Common myeloid progenitor, CD34-positive (primary cell): ENCODE data around the gene JADE2.
A peak's percentile ranks its signal among the peaks of the same experiment; 100 is the strongest.
"Not testable (repeated sequence)": the region's sequence is repeated elsewhere in the genome, so short reads cannot be mapped to it uniquely, and the experiment has no call there.

ENCODE experiments used
- CTCF ChIA-PET: fragments of 350-600 bp; sonication (Branson Sonifier 250); formaldehyde crosslinking; loops from one replicate; lab custom pipeline; 2021; ENCODE audit warnings: antibody characterized with exemption; lab: Charles Lee
- POLR2A ChIA-PET: fragments of 350-600 bp; sonication (Branson Sonifier 250); formaldehyde crosslinking; loops from one replicate; lab custom pipeline; 2021; ENCODE audit warnings: antibody characterized with exemption; lab: Charles Lee
- DNase-seq, 3 donors: peaks; one replicate each; pipeline versions ENCODE4 v3.0.0 to v3.0.0-alpha.2; 2013
- H3K27ac ChIP-seq, 2 experiments: 1 replicate in 1 of 2; 2 replicates in 1 of 2; pipeline ENCODE4 v1.7.0; 2013; ENCODE audit warnings: inconsistent platforms in 2 of 2, low read length in 2 of 2, mild to moderate bottlenecking in 2 of 2, low read depth in 1 of 2, moderate library complexity in 1 of 2; ENCODE audit not compliant: severe bottlenecking in 2 of 2, insufficient read depth in 1 of 2, poor library complexity in 1 of 2
- H3K27me3 ChIP-seq, 5 experiments: replicated peaks in 2 of 5; 1 replicate in 3 of 5; 2 replicates in 2 of 5; pipeline versions ENCODE4 v1.6.1 to v1.7.0; 2013; ENCODE audit warnings: low read length in 4 of 5, mild to moderate bottlenecking in 2 of 5, moderate library complexity in 2 of 5, inconsistent platforms in 1 of 5; ENCODE audit not compliant: insufficient read depth in 5 of 5, control insufficient read depth in 4 of 5
- H3K36me3 ChIP-seq, 4 experiments: 1 replicate in 2 of 4; 2 replicates in 2 of 4; pipeline versions ENCODE4 v1.6.1 to v1.7.0; 2013; ENCODE audit warnings: low read length in 3 of 4, control low read depth in 1 of 4, mild to moderate bottlenecking in 1 of 4; ENCODE audit not compliant: control insufficient read depth in 4 of 4, insufficient read depth in 4 of 4
- H3K4me1 ChIP-seq, 4 experiments: 1 replicate in 3 of 4; 2 replicates in 1 of 4; pipeline versions ENCODE4 v1.6.1 to v1.7.1; 2013; ENCODE audit warnings: low read length in 3 of 4, mild to moderate bottlenecking in 3 of 4, control low read depth in 1 of 4, inconsistent platforms in 1 of 4, moderate library complexity in 1 of 4; ENCODE audit not compliant: control insufficient read depth in 4 of 4, insufficient read depth in 4 of 4; ENCODE audit errors: control extremely low read depth in 1 of 4
- H3K4me3 ChIP-seq, 7 experiments: 1 replicate in 4 of 7; 2 replicates in 3 of 7; pipeline versions ENCODE4 v1.5.1 to v1.7.0; 2013; ENCODE audit warnings: mild to moderate bottlenecking in 7 of 7, low read length in 6 of 7, moderate library complexity in 6 of 7, inconsistent platforms in 2 of 7, low read depth in 2 of 7, control low read depth in 1 of 7; ENCODE audit not compliant: insufficient read depth in 4 of 7, control insufficient read depth in 1 of 7; ENCODE audit errors: extremely low read depth in 1 of 7
- H3K9me3 ChIP-seq, 5 experiments: 1 replicate in 4 of 5; 2 replicates in 1 of 5; pipeline versions ENCODE4 v1.6.1 to v1.7.1; 2013; ENCODE audit warnings: low read length in 4 of 5, mild to moderate bottlenecking in 2 of 5, inconsistent platforms in 1 of 5, low read depth in 1 of 5, moderate library complexity in 1 of 5; ENCODE audit not compliant: control insufficient read depth in 4 of 5, insufficient read depth in 2 of 5; ENCODE audit errors: control extremely low read depth in 1 of 5
- WGBS: methylation state at CpG from one replicate; pipeline ENCODE4 v1.1.5; 2013; ENCODE audit not compliant: insufficient coverage; 5-methylcytosine and 5-hydroxymethylcytosine counted together

JADE2 gene

GRCh38 chr5:134594797-134595457 is 69.5 kb downstream of the JADE2 start:
- peak overlapping the region in 2 of 7 experiments; percentile 1 to 12 for H3K4me3 ChIP-seq
- H3K27ac ChIP-seq = no peak overlapping the region
- WGBS = 100% methylated on average over 3 of the region's 3 CpGs
- ChIA-PET POLR2A (no interaction called here), CTCF (interaction anchor here (0.9 kb wide), 1 partner anchor 13 kb away, joined by 3 read pairs; no protein-coding TSS in a partner anchor)
- peaks cover 5 to 26% (median 24%) of the 10 kb centered on the region in 4 experiments for H3K4me1 ChIP-seq
- H3K9me3 ChIP-seq = no peaks in the 10 kb centered on the region
- no peaks in the 10 kb centered on the region for H3K36me3 ChIP-seq
- DNase-seq = peak; percentile 15 to 80 (median 70)
- H3K27me3 ChIP-seq = no peaks in the 10 kb centered on the region

- no peaks in the 10 kb centered on the region for H3K9me3 ChIP-seq
- POLR2A ChIA-PET = no interaction called here
- peak in 2 of 3 donors; percentile 14 to 21 for DNase-seq
- no peak overlapping the region for H3K27ac ChIP-seq
- H3K27me3 ChIP-seq = no peaks in the 10 kb centered on the region
- no peaks in the 10 kb centered on the region for H3K36me3 ChIP-seq
- 10% methylated on average over 3 of the region's 3 CpGs for WGBS
- peaks cover 5 to 26% (median 24%) of the 10 kb centered on the region in 4 experiments for H3K4me1 ChIP-seq
- CTCF ChIA-PET = interaction anchor here (0.6 to 2.3 kb wide), 3 partner anchors 8 to 190 kb away, joined by 3 to 9 read pairs (median 3); no protein-coding TSS in a partner anchor
- peak overlapping the region in 1 of 7 experiments; percentile 12 for H3K4me3 ChIP-seq
These were observed 70.0 kb downstream of the JADE2 start for GRCh38 chr5:134595458-134595838.

- 100% methylated on average over 1 of the region's 3 CpGs for WGBS
- CTCF ChIA-PET = interaction anchor here (1.4 kb wide), 1 partner anchor 12 kb away, joined by 3 read pairs; no protein-coding TSS in a partner anchor
- DNase-seq = not testable (repeated sequence)
These were observed 74.3 kb downstream of the JADE2 start for GRCh38 chr5:134599820-134600219.

GRCh38 chr5:134600600-134600999 is 75.1 kb downstream of the JADE2 start:
- Histone ChIP-seq H3K4me3 (no peak overlapping the region), H3K4me1 (peaks cover 0 to 3% (median 2%) of the 10 kb centered on the region in 4 experiments), H3K27ac (no peak overlapping the region), H3K36me3 (peaks cover 0 to 12% (median 7%) of the 10 kb centered on the region in 4 experiments), H3K9me3 (no peaks in the 10 kb centered on the region), H3K27me3 (no peaks in the 10 kb centered on the region)
- no peak for DNase-seq
- ChIA-PET CTCF (interaction anchor here (1.1 kb wide), 1 partner anchor 12 kb away, joined by 3 read pairs; no protein-coding TSS in a partner anchor), POLR2A (no interaction called here)
- WGBS = no CpG with 5 or more reads among the region's 3 CpGs

More at GRCh38 chr5:134599820-134600219, 74.3 kb downstream of the JADE2 start:
- peaks cover under 1 to 11% (median 9%) of the 10 kb centered on the region in 4 experiments for H3K4me1 ChIP-seq
- POLR2A ChIA-PET, H3K36me3 ChIP-seq, H3K27me3 ChIP-seq, H3K4me3 ChIP-seq, H3K27ac ChIP-seq, H3K9me3 ChIP-seq: not testable (repeated sequence)

- Histone ChIP-seq H3K27ac (no peak overlapping the region), H3K4me3 (no peak overlapping the region), H3K4me1 (no peaks in the 10 kb centered on the region), H3K27me3 (no peaks in the 10 kb centered on the region), H3K9me3 (no peaks in the 10 kb centered on the region), H3K36me3 (peaks cover 12 to 33% (median 23%) of the 10 kb centered on the region in 4 experiments)
- ChIA-PET POLR2A (no interaction called here), CTCF (interaction anchor here (0.7 kb wide), 1 partner anchor 11 kb away, joined by 3 read pairs; no protein-coding TSS in a partner anchor)
- no peak for DNase-seq
- 100% methylated on average over 1 of the region's 1 CpG for WGBS
These were observed 77.6 kb downstream of the JADE2 start for GRCh38 chr5:134603059-134603458.

- H3K36me3 ChIP-seq = peaks cover 23 to 50% (median 37%) of the 10 kb centered on the region in 4 experiments
- CTCF ChIA-PET = interaction anchor here (1.6 kb wide), 1 partner anchor 18 kb away, joined by 6 read pairs; no protein-coding TSS in a partner anchor
These were observed 79.4 kb downstream of the JADE2 start for GRCh38 chr5:134604908-134605307.

GRCh38 chr5:134606726-134607125 is 81.3 kb downstream of the JADE2 start:
- CTCF ChIA-PET = interaction anchor here (1.2 to 1.7 kb wide), 2 partner anchors 19 to 305 kb away, joined by 3 to 4 read pairs; no protein-coding TSS in a partner anchor
- Histone ChIP-seq H3K27me3 (no peaks in the 10 kb centered on the region), H3K4me1 (no peaks in the 10 kb centered on the region), H3K9me3 (no peaks in the 10 kb centered on the region), H3K4me3 (no peak overlapping the region), H3K27ac (no peak overlapping the region), H3K36me3 (peaks cover 25 to 59% (median 46%) of the 10 kb centered on the region in 4 experiments)
- no peak for DNase-seq
- POLR2A ChIA-PET = no interaction called here
- WGBS = 100% methylated on average over 3 of the region's 5 CpGs

More at GRCh38 chr5:134604908-134605307, 79.4 kb downstream of the JADE2 start:
- H3K27ac ChIP-seq = no peak overlapping the region
- WGBS = no CpG with 5 or more reads among the region's 1 CpG
- no peak for DNase-seq
- no peaks in the 10 kb centered on the region for H3K9me3 ChIP-seq
- POLR2A ChIA-PET = no interaction called here
- H3K27me3 ChIP-seq = no peaks in the 10 kb centered on the region
- no peaks in the 10 kb centered on the region for H3K4me1 ChIP-seq
- H3K4me3 ChIP-seq = no peak overlapping the region
